ENCODE data around the gene CCNH.

CCNH gene

GRCh38 chr5:87401626-87402025 lies 11.1 kb downstream of the CCNH start:
- no peak for DNase-seq

DNA sequence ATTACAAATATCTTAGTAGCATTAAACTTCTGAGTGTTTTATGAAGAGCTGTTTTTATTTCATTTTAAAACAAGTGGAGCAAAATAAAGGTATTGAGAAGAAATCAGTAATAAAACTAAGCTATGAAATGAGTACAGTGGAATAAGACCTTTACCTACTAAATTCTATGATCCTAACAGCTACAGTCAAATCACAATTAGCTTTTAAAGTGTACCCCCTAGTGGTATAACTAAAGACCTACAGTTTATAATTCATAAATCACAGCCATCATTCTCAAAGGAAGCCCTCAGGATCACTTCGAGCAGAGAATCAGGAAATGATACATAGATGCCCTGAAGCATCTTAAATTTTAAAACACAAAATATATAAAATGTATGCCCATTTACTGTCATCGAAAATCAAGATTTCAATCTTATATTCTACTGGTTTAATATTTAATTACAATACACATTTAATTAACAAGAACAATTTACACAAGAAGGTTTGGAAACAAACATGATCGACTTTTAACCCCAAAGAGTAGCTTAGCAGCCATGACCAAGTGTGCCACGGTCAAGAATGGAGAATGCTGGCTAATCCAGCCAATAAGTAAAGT lies 12.3 kb downstream of the CCNH start:
- no peak for DNase-seq

- no peak for DNase-seq
Measured at GRCh38 chr5:87399720-87400119, 13.0 kb downstream of the CCNH start.

DNA sequence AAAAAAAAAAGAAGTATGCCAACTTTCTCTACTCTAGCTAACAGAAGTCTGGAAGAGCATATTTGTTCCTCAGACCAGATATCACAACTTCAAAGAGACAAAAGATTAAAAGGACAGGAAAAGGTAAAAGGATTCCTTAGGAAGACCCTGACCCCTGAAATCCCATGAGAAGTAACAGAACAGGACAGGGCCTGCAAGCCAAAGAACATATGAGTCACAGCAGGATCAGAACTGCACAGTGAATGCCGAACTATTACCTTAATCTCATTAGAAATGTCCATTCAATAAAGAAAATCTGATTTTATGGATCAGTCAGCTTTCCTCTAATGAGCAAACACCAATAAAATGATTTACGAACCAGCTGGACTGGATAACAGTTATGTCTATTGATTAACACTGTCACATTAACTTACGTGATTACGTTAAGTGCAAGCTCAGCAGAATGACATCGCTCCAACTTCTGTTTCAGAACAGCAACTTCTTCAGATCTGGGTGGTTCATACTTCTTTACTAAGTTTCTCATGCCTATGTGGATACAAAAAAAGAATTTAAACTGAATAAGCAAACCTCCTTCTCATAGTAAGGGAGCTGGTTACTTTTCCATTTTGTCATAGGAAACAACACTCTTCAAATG lies 13.6 kb downstream of the CCNH start:
- no peak for DNase-seq

- DNase-seq = no peak
Measured at GRCh38 chr5:87394411-87395165, 18.1 kb downstream of the CCNH start.

DNA sequence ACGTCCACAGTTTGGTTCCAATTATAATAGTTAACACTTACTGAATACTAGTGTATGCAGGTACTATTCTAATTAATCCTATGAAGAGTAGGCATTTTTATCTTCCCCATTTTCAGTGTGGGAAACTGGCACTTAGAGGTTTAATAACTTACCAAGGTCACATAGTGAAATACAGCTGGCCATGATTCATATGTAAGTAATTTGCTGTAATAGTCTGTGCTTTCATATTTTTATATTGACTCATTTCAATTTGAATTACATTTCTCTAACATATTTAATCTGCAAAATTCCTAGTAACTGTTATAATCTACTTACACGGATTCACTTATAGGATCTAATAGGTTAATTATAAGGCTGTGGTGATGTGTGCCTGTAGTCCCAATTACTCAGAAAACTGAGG lies 19.4 kb downstream of the CCNH start:
- no peak for DNase-seq

DNA sequence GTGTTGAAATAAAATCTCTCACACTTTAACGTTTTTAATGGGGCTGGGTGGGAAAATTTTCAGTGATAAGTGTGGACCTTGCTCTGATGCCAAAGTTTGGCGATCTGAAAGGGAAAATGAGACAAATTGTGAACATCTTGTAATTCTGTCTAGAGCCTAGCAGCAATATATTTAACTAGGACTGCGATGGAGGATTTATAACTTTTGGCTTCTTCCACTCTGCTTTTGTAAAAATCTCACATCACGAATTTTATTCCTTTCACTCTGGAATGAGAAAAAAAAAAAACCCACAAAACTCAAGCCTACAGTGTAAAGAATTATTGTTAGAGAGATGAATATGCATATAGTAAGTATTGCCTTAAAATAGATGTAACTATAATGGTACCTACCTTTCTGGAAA lies 19.9 kb downstream of the CCNH start:
- no peak for DNase-seq

- DNase-seq = no peak
Measured at GRCh38 chr5:87392170-87392569, 20.6 kb downstream of the CCNH start.

- no peak for DNase-seq
Measured at GRCh38 chr5:87390576-87391199, 22.0 kb downstream of the CCNH start.

GRCh38 chr5:87390075-87390474 lies 22.7 kb downstream of the CCNH start:
- DNase-seq = no peak

GRCh38 chr5:87389296-87390034 lies 23.3 kb downstream of the CCNH start:
- no peak for DNase-seq

- DNase-seq = no peak
Measured at GRCh38 chr5:87388129-87388528, 24.6 kb downstream of the CCNH start.

GRCh38 chr5:87385802-87386201 lies 26.9 kb downstream of the CCNH start:
- no peak for DNase-seq

GRCh38 chr5:87383216-87383615 lies 29.5 kb downstream of the CCNH start:
- DNase-seq = no peak

- DNase-seq = no peak
Measured at GRCh38 chr5:87382224-87382623, 30.5 kb downstream of the CCNH start.

DNA sequence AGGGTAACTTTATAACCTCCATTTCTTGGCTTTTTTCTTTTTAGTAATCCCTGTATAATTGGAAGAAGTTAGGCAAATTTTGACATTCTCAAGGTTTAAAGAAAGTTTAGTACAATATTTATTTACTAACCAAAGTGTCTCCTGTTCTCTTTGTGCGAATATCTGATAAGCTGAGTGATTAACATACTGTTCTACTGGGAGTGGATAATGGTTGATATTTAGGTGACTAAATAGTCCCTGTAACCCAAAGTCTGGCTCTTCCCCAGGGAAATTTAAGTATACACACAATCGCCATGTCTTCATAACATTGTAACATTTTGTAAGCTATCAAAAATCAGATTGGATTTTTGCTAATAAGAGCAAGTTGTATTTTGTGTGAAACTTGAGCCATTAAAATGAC lies 40.0 kb downstream of the CCNH start:
- DNase-seq = no peak

- DNase-seq = no peak
Measured at GRCh38 chr5:87369431-87369830, 43.3 kb downstream of the CCNH start.

GRCh38 chr5:87368601-87369000 lies 44.1 kb downstream of the CCNH start:
- DNase-seq = no peak

DNA sequence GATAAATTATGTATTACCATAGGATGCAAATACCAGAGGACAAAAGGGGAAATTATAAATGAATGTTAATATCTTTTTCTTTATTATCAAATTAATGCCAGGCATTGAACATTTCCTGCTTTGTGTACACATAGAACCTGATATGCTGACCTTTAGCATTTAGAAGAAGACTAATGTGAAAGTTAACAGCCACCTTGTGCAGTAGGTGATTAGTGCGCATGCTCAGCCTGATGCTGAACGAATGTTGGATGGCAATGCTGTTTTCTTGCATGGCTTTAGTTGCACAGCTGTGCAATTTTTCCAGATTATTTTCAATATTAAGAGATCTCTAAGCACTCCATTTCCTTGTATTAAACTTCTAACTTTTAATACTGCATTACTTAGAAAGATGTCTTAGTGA lies 45.5 kb downstream of the CCNH start:
- no peak for DNase-seq

DNA sequence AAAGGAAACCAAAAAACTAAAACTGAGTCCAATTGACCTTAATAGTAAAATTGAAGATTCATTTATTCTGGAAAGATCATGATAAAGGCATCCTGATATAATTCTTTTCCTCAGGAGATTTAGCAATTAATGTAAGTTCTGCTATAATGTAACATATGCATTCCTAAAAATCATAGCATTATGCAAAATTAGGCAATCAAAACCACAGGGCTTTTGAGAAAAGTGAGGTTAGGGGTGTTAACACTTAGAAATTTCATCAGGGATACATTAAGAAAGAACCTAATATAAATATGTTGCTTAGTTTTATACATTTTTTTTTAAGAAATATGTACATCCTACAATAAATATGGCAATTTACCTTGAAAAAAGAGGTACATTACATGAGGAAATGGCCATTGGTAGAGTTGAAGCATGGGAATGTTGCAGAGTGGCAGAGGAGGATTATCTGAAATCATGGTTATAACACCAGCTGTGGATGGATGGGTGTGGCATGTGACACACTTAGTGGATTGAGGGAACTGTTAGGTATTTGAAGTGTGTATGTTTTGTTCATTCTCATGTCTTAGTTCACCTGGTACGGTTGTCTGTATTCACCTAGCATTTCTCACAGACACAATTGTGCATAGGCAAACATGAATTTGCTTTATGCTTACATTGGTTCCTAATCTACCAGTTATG lies 51.1 kb downstream of the CCNH start:
- DNase-seq = no peak

DNA sequence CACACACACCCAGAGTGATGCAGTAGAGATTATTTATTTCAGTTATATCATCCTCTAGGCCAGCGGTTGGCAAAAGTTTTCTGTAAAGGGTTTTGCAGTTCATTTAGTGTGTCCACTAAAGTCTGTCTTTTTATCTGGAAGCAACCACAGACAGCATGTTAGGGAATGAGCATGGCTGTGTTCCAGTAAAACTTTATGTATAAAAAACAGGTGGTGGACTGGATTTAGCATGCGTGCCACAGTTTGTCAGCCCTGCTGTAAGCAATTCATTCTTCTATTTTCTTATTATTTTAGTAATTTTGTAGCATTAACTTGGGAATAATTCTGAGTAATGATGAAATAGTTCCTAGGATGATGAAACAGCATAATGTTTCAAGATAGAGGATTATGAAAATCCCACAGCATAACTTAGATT lies 51.7 kb downstream of the CCNH start:
- DNase-seq = no peak

DNA sequence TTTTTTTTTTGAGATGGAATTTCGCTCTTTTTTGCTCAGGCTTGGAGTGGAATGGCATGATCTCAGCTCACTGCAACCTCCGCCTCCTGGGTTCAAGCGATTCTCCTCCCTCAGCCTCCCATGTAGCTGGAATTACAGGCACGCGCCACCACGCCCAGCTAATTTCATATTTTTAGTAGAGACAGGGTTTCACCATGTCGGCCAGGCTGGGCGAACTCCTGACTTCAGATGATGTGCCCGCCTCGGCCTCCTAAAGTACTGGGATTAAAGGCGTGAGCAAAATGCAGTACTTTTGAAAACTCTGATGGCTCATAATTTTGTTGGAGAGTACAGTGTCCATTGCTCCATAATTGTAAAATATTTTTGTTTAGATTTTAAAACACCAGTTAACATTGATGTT lies 52.6 kb downstream of the CCNH start:
- no peak for DNase-seq

DNA sequence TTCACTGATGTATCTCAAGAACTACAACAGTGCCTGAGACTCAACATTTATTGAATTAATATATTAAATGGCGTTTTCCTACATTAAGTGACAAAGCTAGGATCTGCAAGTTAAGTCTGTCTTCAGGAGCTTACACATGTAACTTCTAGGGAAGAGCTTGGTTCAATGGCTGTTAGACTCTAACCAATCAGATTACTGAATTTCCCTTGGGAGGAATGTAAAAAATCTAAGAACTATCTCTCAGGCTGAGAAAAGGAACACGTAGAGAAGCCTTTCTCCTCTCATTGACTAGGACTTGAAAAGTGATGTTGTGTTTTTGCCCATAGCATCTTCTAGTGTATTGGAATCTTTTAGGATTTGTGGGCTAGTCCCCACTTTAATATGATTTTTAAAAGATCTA lies 53.6 kb downstream of the CCNH start:
- DNase-seq = no peak

All from DMS153 (cell line).